Measurements from ENCODE around the gene SH3D19. TPM values are rescaled to one million over a fixed set of nuclear protein-coding genes. Genes with fewer than 3 reads are reported as not detected.

The SH3D19 gene
- total and polyA plus RNA-seq, 4 donors, result 22.1 to 69.2 (median 50.8) TPM

- no peak for DNase-seq
- ATAC-seq (ENCODE audit: insufficient read depth, low FRiP score), result no peak
- WGBS, 2 donors, result 79 to 83% methylated on average over 1 of the region's 1 CpG
- H3K27me3 ChIP-seq (ENCODE audit: control insufficient read depth in 3 of 3, insufficient read depth in 3 of 3, low read length in 2 of 3), result no peaks in the 10 kb centered on the region
- TF ChIP-seq CTCF (IDR thresholded peaks at IDR 0.05; ENCODE audit: control extremely low read depth, extremely low read depth), result no peak
- H3K9ac ChIP-seq (ENCODE audit: insufficient read depth in 1 of 2, low read length in 2 of 2), result no peak overlapping the region
- H3K4me1 ChIP-seq (ENCODE audit: control insufficient read depth in 5 of 5, insufficient read depth in 5 of 5, low read length in 5 of 5), result peaks cover 0 to 27% (median 4%) of the 10 kb centered on the region in 5 donors
- H3K27ac ChIP-seq (ENCODE audit: low read depth in 1 of 2, low read length in 1 of 2), result peak overlapping the region in 1 of 2 donors; percentile 72
- H3K9me3 ChIP-seq (ENCODE audit: control insufficient read depth in 4 of 4, insufficient read depth in 3 of 4, low read length in 3 of 4), result no peaks in the 10 kb centered on the region
- no peaks in the 10 kb centered on the region for H3K36me3 ChIP-seq (ENCODE audit: control insufficient read depth in 4 of 4, insufficient read depth in 4 of 4, low read length in 4 of 4)
- H3K4me3 ChIP-seq, result no peak overlapping the region
Observed at GRCh38 chr4:151321586-151321985, 3.8 kb downstream of the SH3D19 start.

GRCh38 chr4:151319490-151319889 lies 5.9 kb downstream of the SH3D19 start:
- no peak for TF ChIP-seq CTCF (IDR thresholded peaks at IDR 0.05; ENCODE audit: control extremely low read depth, extremely low read depth)
- H3K36me3 ChIP-seq (ENCODE audit: control insufficient read depth in 4 of 4, insufficient read depth in 4 of 4, low read length in 4 of 4), result no peaks in the 10 kb centered on the region
- ATAC-seq (ENCODE audit: insufficient read depth, low FRiP score) (no peak), DNase-seq (no peak)
- 94 to 95% methylated on average over 1 of the region's 1 CpG for WGBS, 2 donors
- H3K27me3 ChIP-seq (ENCODE audit: control insufficient read depth in 3 of 3, insufficient read depth in 3 of 3, low read length in 2 of 3), result no peaks in the 10 kb centered on the region
- no peak overlapping the region for H3K27ac ChIP-seq (ENCODE audit: low read depth in 1 of 2, low read length in 1 of 2)
- H3K9me3 ChIP-seq (ENCODE audit: control insufficient read depth in 4 of 4, insufficient read depth in 3 of 4, low read length in 3 of 4), result no peaks in the 10 kb centered on the region
- no peak overlapping the region for H3K4me3 ChIP-seq
- no peak overlapping the region for H3K9ac ChIP-seq (ENCODE audit: insufficient read depth in 1 of 2, low read length in 2 of 2)
- peaks cover 0 to 29% (median 4%) of the 10 kb centered on the region in 5 donors for H3K4me1 ChIP-seq (ENCODE audit: control insufficient read depth in 5 of 5, insufficient read depth in 5 of 5, low read length in 5 of 5)

- DNase-seq (no peak), ATAC-seq (ENCODE audit: insufficient read depth, low FRiP score) (no peak)
- Histone ChIP-seq H3K4me3 (no peak overlapping the region), H3K27ac (ENCODE audit: low read depth in 1 of 2, low read length in 1 of 2) (no peak overlapping the region), H3K9me3 (ENCODE audit: control insufficient read depth in 4 of 4, insufficient read depth in 3 of 4, low read length in 3 of 4) (no peaks in the 10 kb centered on the region), H3K9ac (ENCODE audit: insufficient read depth in 1 of 2, low read length in 2 of 2) (no peak overlapping the region), H3K4me1 (ENCODE audit: control insufficient read depth in 5 of 5, insufficient read depth in 5 of 5, low read length in 5 of 5) (peaks cover 0 to 39% (median 2%) of the 10 kb centered on the region in 5 donors), H3K36me3 (ENCODE audit: control insufficient read depth in 4 of 4, insufficient read depth in 4 of 4, low read length in 4 of 4) (no peaks in the 10 kb centered on the region), H3K27me3 (ENCODE audit: control insufficient read depth in 3 of 3, insufficient read depth in 3 of 3, low read length in 2 of 3) (no peaks in the 10 kb centered on the region)
- 95 to 97% methylated on average over 1 of the region's 1 CpG for WGBS, 2 donors
- TF ChIP-seq CTCF (IDR thresholded peaks at IDR 0.05; ENCODE audit: control extremely low read depth, extremely low read depth), result no peak
Observed at GRCh38 chr4:151318307-151319006, 6.9 kb downstream of the SH3D19 start.

Data from lung (tissue), 12 donors.